NCI-H2196 (cell line): ENCODE data around the gene CCDC196.

Source experiments
- DNase-seq: peaks from one replicate; lab custom pipeline; 2025; ENCODE audit not compliant: unreplicated experiment; lab: John Stamatoyannopoulos, UW

The CCDC196 gene

GRCh38 chr14:66485910-66486421, at the start of gene CCDC196:
TSS of gene CCDC196 (plus strand) at chr14:66486371. CDS start at chr14:66486503, 132 bp downstream.
- DNase-seq, result no peak

DNA sequence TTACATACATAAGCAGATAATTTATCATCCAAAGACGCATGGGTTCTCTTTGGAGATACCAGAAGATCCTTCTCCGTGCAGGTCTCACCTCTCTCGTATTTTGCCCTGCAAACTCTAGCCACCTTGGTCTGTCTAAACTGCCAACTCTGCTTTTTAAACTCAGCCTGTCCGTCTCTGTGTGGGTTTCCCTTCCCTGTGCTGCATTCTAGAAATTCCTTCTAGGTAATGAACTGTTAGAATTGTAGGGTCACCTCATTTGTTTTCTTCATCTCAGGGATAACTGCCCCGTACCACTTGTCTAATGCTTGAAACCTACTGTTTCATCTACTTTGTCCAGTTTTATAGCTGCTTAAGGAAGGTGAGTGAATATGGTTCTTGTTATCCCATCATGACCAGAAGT, 45.4 kb upstream of the CCDC196 start:
- no peak for DNase-seq

DNA sequence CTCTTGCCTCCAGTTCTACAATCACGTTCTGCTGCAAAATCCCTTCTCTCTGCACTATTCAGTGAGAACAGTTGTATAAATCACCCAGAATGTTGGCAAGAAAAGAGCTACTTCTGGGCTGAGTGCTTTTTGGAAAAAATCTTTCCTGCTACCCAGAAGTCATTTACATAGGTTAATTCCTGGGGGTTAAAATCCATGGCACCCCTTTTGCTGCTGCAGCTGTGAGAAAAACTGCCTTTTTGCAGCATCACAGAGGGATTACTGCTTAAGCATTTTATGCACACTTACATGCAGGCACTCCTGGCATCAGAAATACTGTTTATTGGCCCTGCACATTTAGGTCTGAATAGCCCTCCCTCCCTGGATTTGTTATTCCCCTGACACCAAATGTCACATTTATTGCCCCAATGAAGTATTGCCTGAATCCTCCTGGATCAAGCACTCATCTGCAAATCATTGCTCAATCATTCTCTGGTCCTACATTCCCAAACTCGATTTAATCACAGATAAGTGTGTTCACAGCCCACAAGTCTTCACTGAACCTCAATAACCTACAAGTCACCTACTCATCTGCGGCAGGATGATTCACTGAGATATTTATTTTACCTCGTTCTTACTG, 43.1 kb upstream of the CCDC196 start:
- no peak for DNase-seq

DNA sequence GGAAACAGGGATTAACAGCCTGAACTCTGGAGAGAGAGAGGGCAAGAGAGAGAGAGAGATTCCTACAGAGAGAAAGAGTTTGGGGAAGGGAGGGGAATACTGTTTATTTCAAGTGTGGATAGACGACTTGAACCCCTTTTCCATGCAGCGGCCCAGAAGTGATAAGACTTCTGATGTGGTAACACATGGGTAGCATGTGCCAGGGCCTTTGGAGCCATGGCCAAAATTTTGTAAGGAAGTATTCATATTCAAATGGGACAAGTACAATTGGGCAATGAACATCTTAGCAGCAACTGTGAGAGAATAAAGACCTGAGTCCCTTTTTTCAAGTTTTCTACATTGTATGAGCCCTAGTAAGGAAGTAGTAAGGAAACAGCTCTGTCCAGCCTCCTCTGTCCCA, 42.4 kb upstream of the CCDC196 start:
- DNase-seq, result no peak

DNA sequence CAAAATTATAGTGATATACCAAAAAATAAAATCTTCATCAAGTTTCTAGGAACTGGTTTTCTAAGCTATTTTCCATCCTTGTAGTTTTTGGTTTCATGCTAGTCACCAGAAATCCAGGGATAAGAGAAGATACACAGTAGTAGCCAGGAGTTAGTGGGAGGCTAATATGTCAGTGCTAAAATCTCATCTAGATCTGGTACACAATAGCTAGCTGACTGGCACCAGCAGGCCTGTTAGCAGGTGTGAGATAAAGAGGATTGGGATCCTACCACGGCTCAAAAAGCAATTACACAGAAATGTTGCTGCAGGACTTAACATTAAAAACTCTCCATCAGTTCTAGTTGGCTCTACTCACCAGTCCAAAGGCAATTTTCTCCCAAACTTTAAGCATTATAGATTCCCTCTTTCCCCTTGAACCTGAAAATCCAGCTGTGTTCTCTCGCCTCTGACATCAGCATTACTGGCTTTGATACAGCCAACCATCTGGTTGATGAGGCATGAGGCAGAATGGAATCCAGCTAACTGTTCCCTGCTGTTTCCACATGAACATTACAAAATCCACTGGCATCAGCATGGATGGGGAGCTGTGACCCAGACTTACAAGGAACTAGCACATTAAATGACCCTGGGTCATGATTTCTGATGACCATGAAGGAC, 41.8 kb upstream of the CCDC196 start:
- no peak for DNase-seq

DNA sequence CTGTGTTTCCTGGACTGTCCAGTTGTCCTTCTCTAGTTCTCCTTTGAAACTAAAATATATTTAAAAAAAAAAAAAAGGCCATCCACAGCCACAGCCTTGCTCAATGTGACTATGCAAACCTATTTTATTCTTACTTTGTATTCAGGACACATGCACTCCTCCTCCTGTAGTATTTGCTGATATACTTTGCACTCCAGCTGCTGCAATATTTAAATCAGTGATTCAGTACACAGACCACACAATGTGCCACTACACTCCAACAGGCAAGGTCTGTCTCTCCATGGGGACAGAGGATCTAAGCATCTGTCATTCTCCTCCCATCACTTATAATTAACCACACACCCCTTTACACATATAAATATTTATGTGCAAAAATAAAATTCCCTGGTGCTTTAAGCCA, 40.2 kb upstream of the CCDC196 start:
- DNase-seq, result no peak

DNA sequence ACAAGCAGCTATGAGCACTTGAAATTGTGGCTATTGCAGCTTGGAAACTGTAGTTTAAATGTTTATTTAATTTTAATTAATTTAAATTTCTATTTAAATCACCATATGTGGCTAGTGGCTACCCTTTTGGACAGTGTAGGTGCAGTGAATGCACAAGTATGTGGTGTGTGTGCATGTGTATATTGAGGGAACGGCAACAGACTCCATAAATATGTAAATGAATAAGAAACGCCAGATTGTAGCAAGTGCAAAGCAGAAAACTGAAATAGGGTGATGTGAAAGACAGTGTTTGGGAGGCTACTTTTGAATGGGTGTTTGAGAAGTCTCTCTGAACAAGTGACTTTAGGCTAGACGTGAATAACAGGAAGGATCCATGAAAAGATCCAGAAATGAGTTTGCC, 32.7 kb upstream of the CCDC196 start:
- DNase-seq, result no peak

DNA sequence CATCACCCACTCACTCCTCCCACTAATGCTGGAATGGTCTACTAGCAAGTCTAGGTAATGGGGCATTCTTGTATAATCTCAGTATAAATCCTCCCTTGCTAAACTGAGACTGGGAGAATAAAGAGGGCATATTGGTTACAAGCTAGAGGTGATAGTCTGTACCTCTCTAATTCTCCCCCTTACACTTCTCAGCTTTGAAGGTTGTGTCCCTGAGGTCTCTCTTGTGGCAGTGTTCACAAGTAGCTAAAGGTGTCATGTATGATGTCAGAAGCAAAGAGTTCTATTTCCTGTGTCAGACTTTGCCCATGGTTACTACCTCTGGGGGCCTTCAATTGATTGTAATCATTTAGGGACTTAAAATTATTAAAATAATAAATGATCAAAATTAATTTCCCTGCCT, 26.6 kb upstream of the CCDC196 start:
- no peak for DNase-seq

- no peak for DNase-seq
These were observed 21.9 kb upstream of the CCDC196 start for GRCh38 chr14:66464261-66464660.

DNA sequence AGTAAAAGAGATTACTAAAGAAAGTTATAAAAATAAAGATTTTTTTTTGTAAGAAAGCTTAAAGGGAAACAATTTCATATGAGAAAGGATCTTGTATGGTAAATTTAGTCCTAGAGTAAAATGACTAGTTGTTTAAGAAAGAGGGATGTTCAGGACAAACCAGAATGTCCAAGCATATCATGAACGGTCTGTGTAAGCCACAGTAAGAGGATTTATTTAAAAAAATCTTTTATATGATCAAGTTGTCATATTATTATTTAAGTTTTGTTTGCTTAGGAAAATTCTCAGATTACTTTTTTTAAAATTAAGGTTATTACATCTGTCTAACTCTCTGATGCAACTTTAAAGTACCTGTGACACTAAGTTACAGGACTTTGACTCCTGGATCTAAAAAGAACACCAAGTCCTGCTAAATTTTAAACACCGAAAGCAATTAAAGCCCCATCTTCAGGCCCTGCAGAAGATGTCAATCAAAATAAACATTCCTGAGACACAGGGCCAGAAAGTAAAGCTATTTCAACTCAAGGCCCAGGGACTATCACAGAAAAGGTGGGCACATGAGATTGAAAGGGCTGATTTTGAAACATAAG, 17.3 kb upstream of the CCDC196 start:
- DNase-seq, result no peak

GRCh38 chr14:66471584-66471983, 14.6 kb upstream of the CCDC196 start:
- no peak for DNase-seq

GRCh38 chr14:66472251-66472650, 13.9 kb upstream of the CCDC196 start:
- no peak for DNase-seq

- no peak for DNase-seq
These were observed 12.9 kb upstream of the CCDC196 start for GRCh38 chr14:66473223-66473622.

DNA sequence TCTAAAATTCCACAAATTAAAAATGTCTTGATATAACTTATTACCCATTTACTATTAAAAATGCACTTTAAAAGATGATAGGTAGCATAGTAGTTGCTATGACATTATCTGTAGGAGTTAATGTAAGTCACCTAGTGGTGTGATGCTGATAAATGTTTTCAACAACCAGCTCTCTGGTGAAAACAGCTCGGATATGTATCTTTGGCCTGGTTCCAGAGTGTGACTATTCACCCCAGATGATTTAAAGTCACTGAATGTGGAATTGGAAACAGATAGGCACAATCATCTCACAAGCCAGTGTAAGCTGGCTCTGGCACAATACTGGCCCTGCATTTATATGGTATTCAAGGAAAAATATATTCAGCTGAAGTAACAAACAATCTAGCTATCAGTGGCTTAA, 9.2 kb upstream of the CCDC196 start:
- DNase-seq, result no peak

DNA sequence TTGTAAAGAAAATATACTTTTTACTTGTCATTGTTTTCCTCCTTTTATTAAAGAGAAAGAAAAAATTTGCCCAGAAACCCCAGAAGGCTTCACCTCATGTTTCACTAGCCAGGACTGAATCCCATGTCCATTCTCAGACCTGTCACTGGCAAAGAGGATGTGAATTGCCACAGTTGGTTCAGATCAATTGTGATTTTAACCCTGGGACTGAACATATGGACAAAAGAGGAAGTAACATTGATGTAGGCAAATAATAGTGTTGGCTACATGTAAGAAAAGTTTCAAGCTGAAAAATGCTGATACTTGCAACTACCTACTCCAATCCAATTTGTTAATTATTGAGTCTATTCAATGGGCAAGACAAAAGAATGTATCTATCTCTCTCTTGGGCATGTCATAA, 8.6 kb upstream of the CCDC196 start:
- no peak for DNase-seq

- DNase-seq, result no peak
These were observed 3.3 kb upstream of the CCDC196 start for GRCh38 chr14:66482873-66483272.

DNA sequence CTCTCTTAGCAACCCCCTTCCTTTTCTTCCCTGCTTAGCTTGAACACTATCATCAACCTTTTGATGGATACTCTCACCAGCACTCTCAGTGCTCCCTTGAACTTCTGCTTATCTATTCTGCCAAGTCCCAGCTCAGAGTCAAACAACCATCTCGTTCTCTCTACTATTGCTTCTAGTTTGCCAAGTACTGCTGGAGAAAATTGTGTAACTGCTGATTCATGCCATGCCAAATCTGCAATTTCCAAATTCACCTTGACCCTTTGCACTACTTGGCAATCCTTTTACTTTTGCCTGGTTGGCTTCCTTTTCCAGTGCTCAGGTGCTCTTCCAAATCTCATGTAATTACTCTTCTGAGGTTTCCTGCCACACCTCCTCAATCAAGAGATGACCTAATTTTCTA, 2.8 kb upstream of the CCDC196 start:
- no peak for DNase-seq

- DNase-seq, result no peak
These were observed 1.1 kb upstream of the CCDC196 start for GRCh38 chr14:66485029-66485428.

DNA sequence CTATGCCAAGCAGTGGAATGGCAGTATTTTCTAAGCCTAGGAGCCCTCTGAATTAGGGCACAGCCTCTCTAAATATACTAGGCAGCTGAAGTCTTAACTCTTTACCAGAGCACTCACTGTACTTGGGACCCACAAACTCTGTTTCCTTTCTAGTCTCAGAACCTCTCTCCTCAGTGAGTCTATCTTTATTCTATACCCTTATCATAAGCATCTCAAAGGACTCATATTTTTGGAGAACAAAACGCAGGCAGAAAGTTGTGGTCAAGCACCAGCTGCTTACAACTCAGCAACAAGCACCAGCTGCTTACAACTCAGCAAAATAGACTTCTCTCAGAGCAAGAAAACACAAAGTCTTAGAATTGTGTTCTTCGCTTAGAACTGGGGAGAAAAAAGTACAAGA, 993 bp downstream of the CCDC196 start:
- no peak for DNase-seq

DNA sequence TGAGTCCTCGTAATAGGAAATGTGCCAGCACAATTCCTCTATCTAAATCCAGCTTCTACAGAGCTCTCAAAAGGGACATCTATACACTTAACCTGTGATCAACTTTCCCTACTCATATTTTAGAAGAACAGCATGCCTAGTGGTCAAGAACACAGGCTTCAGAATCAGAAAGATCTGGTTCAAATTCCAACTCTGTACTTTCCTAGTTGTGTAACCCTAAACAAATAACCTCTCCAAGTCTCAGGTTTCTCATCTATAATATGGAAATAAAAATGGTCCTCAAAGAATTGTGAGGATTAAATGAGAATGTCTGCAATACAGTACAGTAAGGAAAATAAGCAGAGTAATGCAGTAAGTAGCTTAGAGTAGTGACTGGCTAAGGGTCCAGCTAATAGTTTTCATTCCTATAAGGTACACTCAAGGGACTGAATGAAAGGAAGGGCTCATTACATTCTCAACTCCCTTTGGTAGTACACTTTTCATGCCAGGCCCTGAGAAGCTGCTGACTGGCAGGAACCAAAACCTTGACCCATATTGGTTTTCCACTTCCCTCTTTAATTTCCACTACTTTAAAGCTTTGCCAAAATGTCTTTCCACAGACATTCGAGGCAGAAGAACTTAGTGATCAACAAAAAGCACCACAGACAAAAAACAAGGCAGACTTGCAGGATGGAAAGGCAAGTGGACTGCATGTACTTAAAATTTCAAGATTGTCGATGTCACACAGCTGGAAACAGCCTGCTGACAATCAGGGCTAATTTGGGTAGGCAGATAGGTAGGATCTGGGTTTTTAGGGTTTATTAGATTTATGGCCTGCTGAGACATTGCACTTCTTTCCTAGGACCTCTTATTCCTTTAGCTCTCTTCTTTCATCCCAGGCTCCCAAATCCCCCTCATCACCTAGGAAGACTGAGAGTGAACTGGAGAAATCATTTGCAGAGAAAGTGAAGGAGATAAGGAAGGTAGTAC, 4.3 kb downstream of the CCDC196 start:
- no peak for DNase-seq

DNA sequence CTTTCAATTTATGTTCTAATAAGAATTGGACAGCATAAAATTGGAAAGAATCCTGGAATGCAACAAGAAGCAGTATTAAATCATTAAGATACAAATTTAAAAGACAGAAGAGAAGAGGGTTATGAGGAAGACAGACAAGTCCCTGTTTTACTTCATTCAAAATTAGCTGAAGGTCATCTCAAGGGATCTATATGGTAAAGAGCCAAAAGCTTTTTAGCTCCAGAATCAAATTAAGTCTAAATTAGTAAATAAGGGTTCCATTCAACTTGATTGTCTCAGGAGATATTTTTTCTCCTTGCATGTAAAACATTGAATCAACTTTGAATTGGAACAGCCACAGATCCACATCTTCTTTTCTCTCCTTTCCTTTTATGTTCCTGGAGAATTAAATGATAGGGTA, 7.6 kb downstream of the CCDC196 start:
- no peak for DNase-seq
